Measurements from ENCODE around the gene MTOR. TPM values are rescaled to one million over a fixed set of nuclear protein-coding genes. Genes with fewer than 3 reads are reported as not detected.
"Not testable (repeated sequence)": the region's sequence is repeated elsewhere in the genome, so short reads cannot be mapped to it uniquely, and the experiment has no call there.

The MTOR gene
- total RNA-seq, 1 donor from 2014 or later: 66.3 TPM

- TF ChIP-seq, protein P1, sequence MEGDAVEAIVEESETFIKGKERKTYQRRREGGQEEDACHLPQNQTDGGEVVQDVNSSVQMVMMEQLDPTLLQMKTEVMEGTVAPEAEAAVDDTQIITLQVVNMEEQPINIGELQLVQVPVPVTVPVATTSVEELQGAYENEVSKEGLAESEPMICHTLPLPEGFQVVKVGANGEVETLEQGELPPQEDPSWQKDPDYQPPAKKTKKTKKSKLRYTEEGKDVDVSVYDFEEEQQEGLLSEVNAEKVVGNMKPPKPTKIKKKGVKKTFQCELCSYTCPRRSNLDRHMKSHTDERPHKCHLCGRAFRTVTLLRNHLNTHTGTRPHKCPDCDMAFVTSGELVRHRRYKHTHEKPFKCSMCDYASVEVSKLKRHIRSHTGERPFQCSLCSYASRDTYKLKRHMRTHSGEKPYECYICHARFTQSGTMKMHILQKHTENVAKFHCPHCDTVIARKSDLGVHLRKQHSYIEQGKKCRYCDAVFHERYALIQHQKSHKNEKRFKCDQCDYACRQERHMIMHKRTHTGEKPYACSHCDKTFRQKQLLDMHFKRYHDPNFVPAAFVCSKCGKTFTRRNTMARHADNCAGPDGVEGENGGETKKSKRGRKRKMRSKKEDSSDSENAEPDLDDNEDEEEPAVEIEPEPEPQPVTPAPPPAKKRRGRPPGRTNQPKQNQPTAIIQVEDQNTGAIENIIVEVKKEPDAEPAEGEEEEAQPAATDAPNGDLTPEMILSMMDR (IDR thresholded peaks at IDR 0.05; ENCODE audit: unreplicated experiment): no peak
- peaks cover 24% of the 10 kb centered on the region for H3K36me3 Mint-ChIP-seq (ENCODE audit: insufficient read depth)
- DNase-seq (ENCODE audit: low spot score, unreplicated experiment): no peak
- H3K4me1 Mint-ChIP-seq (ENCODE audit: low read depth): no peaks in the 10 kb centered on the region
- H3K27ac Mint-ChIP-seq: no peak overlapping the region
- H3K4me3 Mint-ChIP-seq (ENCODE audit: low read depth): no peak overlapping the region
- H3K9me3 Mint-ChIP-seq (ENCODE audit: low read depth): no peaks in the 10 kb centered on the region
- H3K27me3 Mint-ChIP-seq: no peaks in the 10 kb centered on the region
Observed at GRCh38 chr1:11169202-11169601, 93.1 kb downstream of the MTOR start.

GRCh38 chr1:11168731-11169130 is 93.6 kb downstream of the MTOR start:
- Mint-ChIP-seq H3K27me3 (no peaks in the 10 kb centered on the region), H3K27ac (no peak overlapping the region), H3K9me3 (ENCODE audit: low read depth) (no peaks in the 10 kb centered on the region), H3K4me1 (ENCODE audit: low read depth) (no peaks in the 10 kb centered on the region), H3K4me3 (ENCODE audit: low read depth) (no peak overlapping the region), H3K36me3 (ENCODE audit: insufficient read depth) (peaks cover 23% of the 10 kb centered on the region)
- DNase-seq (ENCODE audit: low spot score, unreplicated experiment): no peak
- TF ChIP-seq, protein P1 (IDR thresholded peaks at IDR 0.05; ENCODE audit: unreplicated experiment): no peak

- peaks cover 32% of the 10 kb centered on the region for H3K36me3 Mint-ChIP-seq (ENCODE audit: insufficient read depth)
- not testable (repeated sequence) for DNase-seq (ENCODE audit: low spot score, unreplicated experiment); H3K27ac Mint-ChIP-seq; H3K27me3 Mint-ChIP-seq; H3K4me3 Mint-ChIP-seq (ENCODE audit: low read depth); H3K9me3 Mint-ChIP-seq (ENCODE audit: low read depth); H3K4me1 Mint-ChIP-seq (ENCODE audit: low read depth)
Observed at GRCh38 chr1:11166744-11167143, 95.6 kb downstream of the MTOR start.

- H3K9me3 Mint-ChIP-seq (ENCODE audit: low read depth); H3K4me1 Mint-ChIP-seq (ENCODE audit: low read depth); H3K4me3 Mint-ChIP-seq (ENCODE audit: low read depth); H3K27me3 Mint-ChIP-seq; DNase-seq (ENCODE audit: low spot score, unreplicated experiment): not testable (repeated sequence)
- Mint-ChIP-seq H3K36me3 (ENCODE audit: insufficient read depth) (peaks cover 39% of the 10 kb centered on the region), H3K27ac (peak overlapping the region; percentile 56)
Observed at GRCh38 chr1:11162752-11163151, 99.6 kb downstream of the MTOR start.

- no peak overlapping the region for H3K27ac Mint-ChIP-seq
- TF ChIP-seq, protein P1 (IDR thresholded peaks at IDR 0.05; ENCODE audit: unreplicated experiment): no peak
Observed at GRCh38 chr1:11158720-11159321, 103.5 kb downstream of the MTOR start.

DNA sequence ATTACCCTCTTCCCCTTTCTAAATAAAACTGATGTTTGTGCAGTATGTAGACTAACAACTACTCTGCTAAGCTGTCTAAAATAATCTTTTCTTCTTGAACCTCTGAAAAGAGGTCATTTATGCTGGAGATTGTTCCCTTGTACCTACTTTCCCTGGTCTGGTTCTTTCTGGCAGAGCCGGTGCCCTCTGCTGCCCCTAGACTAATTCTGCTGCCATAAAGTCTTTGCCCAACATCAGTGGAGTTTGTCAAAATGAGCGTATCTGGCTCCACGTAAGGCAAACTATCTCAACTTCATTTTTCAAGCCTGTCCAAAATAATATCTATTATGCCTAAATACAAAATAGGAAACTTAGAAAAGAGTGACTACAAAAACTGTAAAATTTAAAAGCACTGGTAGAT is 104.1 kb downstream of the MTOR start:
- Mint-ChIP-seq H3K36me3 (ENCODE audit: insufficient read depth) (peaks cover 25% of the 10 kb centered on the region), H3K9me3 (ENCODE audit: low read depth) (no peaks in the 10 kb centered on the region), H3K4me3 (ENCODE audit: low read depth) (no peak overlapping the region), H3K27ac (no peak overlapping the region), H3K27me3 (no peaks in the 10 kb centered on the region), H3K4me1 (ENCODE audit: low read depth) (no peaks in the 10 kb centered on the region)
- DNase-seq (ENCODE audit: low spot score, unreplicated experiment): no peak
- TF ChIP-seq, protein P1 (IDR thresholded peaks at IDR 0.05; ENCODE audit: unreplicated experiment): no peak

More at GRCh38 chr1:11158720-11159321, 103.5 kb downstream of the MTOR start:
- Mint-ChIP-seq H3K4me3 (ENCODE audit: low read depth) (no peak overlapping the region), H3K27me3 (no peaks in the 10 kb centered on the region), H3K36me3 (ENCODE audit: insufficient read depth) (peaks cover 27% of the 10 kb centered on the region), H3K4me1 (ENCODE audit: low read depth) (no peaks in the 10 kb centered on the region), H3K9me3 (ENCODE audit: low read depth) (no peaks in the 10 kb centered on the region)
- DNase-seq (ENCODE audit: low spot score, unreplicated experiment): no peak

All from progenitor cell of endocrine pancreas (in vitro differentiated cells).